Ishikawa (cell line): ENCODE measurements around the gene UNC93A.

Experiments used
- CEBPB ChIP-seq: IDR thresholded peaks from 2 replicates; pipeline ENCODE4 v1.6.1; 2012
- CREB1 ChIP-seq: IDR thresholded peaks from 2 replicates; pipeline ENCODE4 v1.6.1; 2012; ENCODE audit warnings: low read depth
- EGR1 ChIP-seq: IDR thresholded peaks from 2 replicates; pipeline ENCODE4 v1.6.1; 2012
- EP300 ChIP-seq: IDR thresholded peaks from 2 replicates; pipeline ENCODE4 v1.6.1; 2012; ENCODE audit warnings: borderline replicate concordance
- FOXM1 ChIP-seq: IDR thresholded peaks from 2 replicates; pipeline ENCODE4 v1.6.1; 2012; ENCODE audit warnings: low read depth, borderline replicate concordance
- NFIC ChIP-seq: IDR thresholded peaks from 2 replicates; pipeline ENCODE4 v1.6.1; 2012
- RAD21 ChIP-seq: IDR thresholded peaks from 2 replicates; pipeline ENCODE4 v1.6.1; 2012; ENCODE audit warnings: low read depth
- TAF1 ChIP-seq: IDR thresholded peaks from 2 replicates; pipeline ENCODE4 v1.6.1; 2012; ENCODE audit warnings: low read depth, mild to moderate bottlenecking
- TCF12 ChIP-seq: IDR thresholded peaks from 2 replicates; pipeline ENCODE4 v1.6.1; 2012; ENCODE audit warnings: low read depth
- TEAD4 ChIP-seq: IDR thresholded peaks from 2 replicates; pipeline ENCODE4 v1.6.1; 2012
- YY1 ChIP-seq: IDR thresholded peaks from 2 replicates; pipeline ENCODE4 v1.6.1; 2012; ENCODE audit warnings: low read depth
- ZBTB7A ChIP-seq: IDR thresholded peaks from 2 replicates; pipeline ENCODE4 v1.6.1; 2012; ENCODE audit warnings: low read depth
- TF ChIP-seq, protein P1 (sequence below): IDR thresholded peaks from 2 replicates; pipeline ENCODE4 v1.6.1; 2012
- TF ChIP-seq, protein P2 (sequence below): IDR thresholded peaks from 2 replicates; pipeline ENCODE4 v1.6.1; 2012
- TF ChIP-seq, protein P3 (sequence below): IDR thresholded peaks from 2 replicates; pipeline ENCODE4 v1.6.1; 2012; ENCODE audit warnings: low read depth, mild to moderate bottlenecking

Gene UNC93A

DNA sequence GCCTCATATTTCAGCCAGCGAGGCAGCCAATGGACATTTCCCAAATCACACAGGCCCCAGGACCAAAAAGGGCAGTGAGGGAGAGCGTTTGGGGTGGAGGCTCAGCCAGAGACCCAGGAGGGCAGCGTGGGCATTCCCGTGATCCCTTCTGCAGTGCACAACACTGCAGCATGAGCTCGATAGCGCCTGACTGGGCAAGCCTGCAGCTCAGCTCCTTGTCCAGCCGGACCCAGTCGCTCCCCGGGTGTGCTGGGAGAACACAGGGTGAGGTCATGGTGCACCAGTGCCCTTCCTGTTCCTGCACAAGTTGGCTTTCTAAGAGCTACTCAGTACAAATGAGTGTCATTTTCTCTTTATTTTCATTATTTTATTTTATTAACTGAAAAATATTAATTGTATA lies 39.6 kb downstream of the UNC93A start:
- TF ChIP-seq TEAD4 (no peak), FOXM1 (no peak), EGR1 (no peak), TCF12 (no peak), NFIC (no peak), YY1 (no peak), ZBTB7A (no peak), RAD21 (no peak), EP300 (no peak), CEBPB (no peak), TAF1 (no peak)
- TF ChIP-seq, protein P1, sequence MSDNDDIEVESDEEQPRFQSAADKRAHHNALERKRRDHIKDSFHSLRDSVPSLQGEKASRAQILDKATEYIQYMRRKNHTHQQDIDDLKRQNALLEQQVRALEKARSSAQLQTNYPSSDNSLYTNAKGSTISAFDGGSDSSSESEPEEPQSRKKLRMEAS, result no peak
- TF ChIP-seq, protein P2, sequence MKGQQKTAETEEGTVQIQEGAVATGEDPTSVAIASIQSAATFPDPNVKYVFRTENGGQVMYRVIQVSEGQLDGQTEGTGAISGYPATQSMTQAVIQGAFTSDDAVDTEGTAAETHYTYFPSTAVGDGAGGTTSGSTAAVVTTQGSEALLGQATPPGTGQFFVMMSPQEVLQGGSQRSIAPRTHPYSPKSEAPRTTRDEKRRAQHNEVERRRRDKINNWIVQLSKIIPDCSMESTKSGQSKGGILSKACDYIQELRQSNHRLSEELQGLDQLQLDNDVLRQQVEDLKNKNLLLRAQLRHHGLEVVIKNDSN, result no peak
- TF ChIP-seq, protein P3, sequence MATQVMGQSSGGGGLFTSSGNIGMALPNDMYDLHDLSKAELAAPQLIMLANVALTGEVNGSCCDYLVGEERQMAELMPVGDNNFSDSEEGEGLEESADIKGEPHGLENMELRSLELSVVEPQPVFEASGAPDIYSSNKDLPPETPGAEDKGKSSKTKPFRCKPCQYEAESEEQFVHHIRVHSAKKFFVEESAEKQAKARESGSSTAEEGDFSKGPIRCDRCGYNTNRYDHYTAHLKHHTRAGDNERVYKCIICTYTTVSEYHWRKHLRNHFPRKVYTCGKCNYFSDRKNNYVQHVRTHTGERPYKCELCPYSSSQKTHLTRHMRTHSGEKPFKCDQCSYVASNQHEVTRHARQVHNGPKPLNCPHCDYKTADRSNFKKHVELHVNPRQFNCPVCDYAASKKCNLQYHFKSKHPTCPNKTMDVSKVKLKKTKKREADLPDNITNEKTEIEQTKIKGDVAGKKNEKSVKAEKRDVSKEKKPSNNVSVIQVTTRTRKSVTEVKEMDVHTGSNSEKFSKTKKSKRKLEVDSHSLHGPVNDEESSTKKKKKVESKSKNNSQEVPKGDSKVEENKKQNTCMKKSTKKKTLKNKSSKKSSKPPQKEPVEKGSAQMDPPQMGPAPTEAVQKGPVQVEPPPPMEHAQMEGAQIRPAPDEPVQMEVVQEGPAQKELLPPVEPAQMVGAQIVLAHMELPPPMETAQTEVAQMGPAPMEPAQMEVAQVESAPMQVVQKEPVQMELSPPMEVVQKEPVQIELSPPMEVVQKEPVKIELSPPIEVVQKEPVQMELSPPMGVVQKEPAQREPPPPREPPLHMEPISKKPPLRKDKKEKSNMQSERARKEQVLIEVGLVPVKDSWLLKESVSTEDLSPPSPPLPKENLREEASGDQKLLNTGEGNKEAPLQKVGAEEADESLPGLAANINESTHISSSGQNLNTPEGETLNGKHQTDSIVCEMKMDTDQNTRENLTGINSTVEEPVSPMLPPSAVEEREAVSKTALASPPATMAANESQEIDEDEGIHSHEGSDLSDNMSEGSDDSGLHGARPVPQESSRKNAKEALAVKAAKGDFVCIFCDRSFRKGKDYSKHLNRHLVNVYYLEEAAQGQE, result no peak

DNA sequence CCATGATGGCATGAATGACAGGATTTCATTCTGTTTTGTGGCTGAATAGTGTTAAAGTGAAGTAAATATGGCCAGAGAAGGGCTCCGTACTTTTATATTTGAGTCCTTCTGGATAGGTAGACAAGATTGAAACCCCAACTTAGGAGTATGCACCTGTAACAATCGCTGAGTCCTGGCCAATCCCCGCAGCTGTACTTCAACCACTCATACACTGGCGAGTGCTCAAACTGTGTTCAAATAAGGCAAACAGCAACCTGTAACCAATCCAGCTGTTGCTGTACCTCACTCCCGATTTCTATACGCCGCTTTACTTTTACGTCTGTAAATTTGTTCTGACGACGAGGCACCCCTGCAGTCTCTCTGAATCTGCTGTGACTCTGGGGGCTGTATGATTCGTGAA lies 40.5 kb downstream of the UNC93A start:
- TF ChIP-seq TEAD4 (no peak), FOXM1 (no peak), NFIC (no peak)
- TF ChIP-seq, protein P3, result no peak
- TF ChIP-seq, protein P2, result no peak

DNA sequence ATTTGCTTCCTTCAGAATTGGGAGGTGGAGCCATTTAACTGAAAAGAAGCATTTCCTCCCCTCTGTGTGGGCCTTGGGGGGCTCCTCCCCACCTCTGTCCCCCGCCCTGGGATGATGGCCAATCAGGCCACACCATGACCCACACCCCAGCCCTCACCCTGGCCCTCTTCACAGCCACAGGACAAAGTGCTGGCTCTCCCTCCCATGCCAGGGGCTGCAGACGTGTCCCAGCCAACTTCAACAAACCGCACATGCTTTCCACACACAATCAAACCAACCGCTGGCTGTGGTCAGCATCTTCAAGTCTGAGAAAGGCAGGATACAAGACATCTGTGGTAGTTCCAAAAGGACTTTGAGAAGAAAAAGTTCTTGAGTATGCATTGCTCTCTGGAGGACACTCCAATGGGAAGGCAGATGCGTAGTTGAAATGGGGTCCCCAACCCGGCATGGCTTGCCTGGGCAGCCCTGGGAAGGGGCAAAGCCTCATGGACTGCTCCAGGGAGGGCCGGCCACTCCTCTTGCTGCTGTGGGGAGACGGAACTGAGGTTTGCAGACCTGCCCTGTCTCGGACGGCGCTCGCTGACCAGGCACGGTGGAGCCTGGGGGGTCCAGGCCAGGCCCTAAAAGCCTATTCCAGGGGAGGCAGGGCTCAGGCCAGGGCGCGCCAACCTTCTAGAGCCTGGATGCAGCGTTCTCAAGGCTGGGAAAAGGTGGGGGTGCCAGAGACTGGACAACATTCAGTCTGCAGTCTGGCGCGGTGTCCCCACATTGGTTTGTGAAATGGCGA lies 45.9 kb downstream of the UNC93A start:
- TF ChIP-seq TCF12, result no peak
- no peak for TF ChIP-seq TEAD4
- no peak for TF ChIP-seq FOXM1
- TF ChIP-seq TAF1, result no peak
- no peak for TF ChIP-seq CREB1

DNA sequence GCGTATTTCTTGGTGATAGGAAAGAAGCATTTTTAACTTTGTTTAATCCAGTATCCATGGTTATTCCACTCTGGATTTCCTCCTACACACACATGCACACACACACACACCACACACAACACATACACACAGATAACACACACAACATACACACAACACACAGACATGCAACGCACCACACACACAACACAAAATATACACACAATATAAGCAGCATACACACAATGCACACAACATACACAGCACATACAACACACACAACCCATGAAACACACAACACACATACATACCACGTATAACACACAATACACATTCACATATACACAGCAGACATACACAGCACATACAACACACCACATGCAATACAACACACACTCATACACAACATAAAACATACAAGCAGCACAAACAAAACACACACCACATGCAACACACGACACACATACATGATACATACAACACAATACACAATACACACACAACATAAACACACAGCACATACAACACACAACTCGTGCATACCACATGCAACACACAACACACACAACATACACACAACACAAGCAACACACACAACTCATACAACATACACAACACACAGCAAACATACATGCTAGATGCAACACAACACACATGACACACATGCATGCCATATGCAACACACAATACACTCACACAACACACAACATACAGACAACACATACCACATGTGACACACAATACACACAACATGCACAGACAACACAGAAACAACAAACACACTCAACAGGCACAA lies 46.7 kb downstream of the UNC93A start:
- TF ChIP-seq YY1 (no peak), CREB1 (no peak), EGR1 (no peak)
- TF ChIP-seq, protein P1, result no peak
- TF ChIP-seq, protein P2, result no peak
- TF ChIP-seq, protein P3, result no peak
